NT2/D1 (cell line): ENCODE results near the gene SHQ1.

Experiments used
- DNase-seq: peaks from one replicate; pipeline ENCODE4 v3.0.0-alpha.2; 2011; ENCODE audit warnings: low read depth, low spot score
- H3K27me3 ChIP-seq: 2 replicates; pipeline ENCODE4 v1.6.0; 2011; ENCODE audit warnings: mild to moderate bottlenecking; ENCODE audit not compliant: insufficient read length, insufficient read depth
- H3K36me3 ChIP-seq: 2 replicates; pipeline ENCODE4 v1.6.1; 2011; ENCODE audit warnings: mild to moderate bottlenecking, low read length, mixed read lengths; ENCODE audit not compliant: insufficient read depth, insufficient read length
- H3K4me1 ChIP-seq: 2 replicates; pipeline ENCODE4 v1.5.1; 2011; ENCODE audit not compliant: insufficient read depth, insufficient read length
- H3K4me3 ChIP-seq: 2 replicates; pipeline ENCODE4 v1.5.1; 2011; ENCODE audit warnings: low read depth; ENCODE audit not compliant: insufficient read length
- H3K9ac ChIP-seq: 2 replicates; pipeline ENCODE4 v1.6.0; 2011; ENCODE audit warnings: low read depth; ENCODE audit not compliant: insufficient read length
- H3K9me3 ChIP-seq: 2 replicates; pipeline ENCODE4 v1.5.1; 2011; ENCODE audit warnings: mild to moderate bottlenecking, low read length; ENCODE audit not compliant: insufficient read depth
- SUZ12 ChIP-seq: IDR thresholded peaks from 2 replicates; pipeline ENCODE4 v1.6.1; 2011; ENCODE audit not compliant: insufficient read length, insufficient read depth; ENCODE audit errors: extremely low read depth
- YY1 ChIP-seq: IDR thresholded peaks from 2 replicates; pipeline ENCODE4 v1.6.1; 2011; ENCODE audit not compliant: insufficient read length, insufficient read depth
- ZNF274 ChIP-seq: IDR thresholded peaks from 2 replicates; pipeline ENCODE4 v1.6.1; 2011; ENCODE audit warnings: mild to moderate bottlenecking, low read depth, low read length

SHQ1 gene

GRCh38 chr3:72699631-72700030 lies 148.6 kb downstream of the SHQ1 start:
- no peak for DNase-seq
- H3K4me1 ChIP-seq, result peaks cover 3% of the 10 kb centered on the region
- no peak overlapping the region for H3K4me3 ChIP-seq
- H3K9ac ChIP-seq, result no peak overlapping the region
- TF ChIP-seq ZNF274 (no peak), SUZ12 (no peak), YY1 (no peak)
- no peaks in the 10 kb centered on the region for H3K36me3 ChIP-seq
- no peaks in the 10 kb centered on the region for H3K9me3 ChIP-seq
- H3K27me3 ChIP-seq, result no peaks in the 10 kb centered on the region
